HepG2 (cell line): ENCODE measurements around the gene UBTF. TPM values are rescaled to one million over a fixed set of nuclear protein-coding genes. Genes with fewer than 3 reads are reported as not detected.

ENCODE experiments used
- BCL6 ChIP-seq: IDR thresholded peaks from 2 replicates; pipeline ENCODE4 v1.6.1; 2016; ENCODE audit warnings: missing genetic modification reagents, missing compliant biosample characterization
- EHMT2 ChIP-seq: fragments of 200-600 bp; sonication (generic); IDR thresholded peaks from 2 replicates; pipeline ENCODE4 v1.7.0; 2017; ENCODE audit warnings: antibody characterized with exemption, low read depth, low read length, borderline replicate concordance
- IKZF4 ChIP-seq: sonication (generic); formaldehyde crosslinking; IDR thresholded peaks from 2 replicates; pipeline ENCODE4 v1.5.1; 2020; ENCODE audit warnings: borderline replicate concordance, mild to moderate bottlenecking, low read depth, missing genetic modification reagents; ENCODE audit errors: not compliant biosample characterization
- JARID2 ChIP-seq: sonication (generic); formaldehyde crosslinking; IDR thresholded peaks from 2 replicates; pipeline ENCODE4 v1.8.1; 2023; ENCODE audit warnings: missing genetic modification reagents, inconsistent platforms; ENCODE audit not compliant: insufficient replicate concordance
- KLF16 ChIP-seq, 2 experiments: sonication (generic) in 1 of 2; formaldehyde crosslinking in 1 of 2; IDR thresholded peaks; 2 replicates each; pipeline versions ENCODE4 v1.6.1 to v1.8.0; 2016 to 2023; ENCODE audit warnings: missing genetic modification reagents in 2 of 2, missing compliant biosample characterization in 1 of 2
- PAX8 ChIP-seq: sonication (generic); formaldehyde crosslinking; IDR thresholded peaks from 2 replicates; pipeline ENCODE4 v1.8.0; 2022; ENCODE audit warnings: mild to moderate bottlenecking, missing genetic modification reagents, borderline replicate concordance
- POLR2AphosphoS5 ChIP-seq: IDR thresholded peaks from 2 replicates; pipeline ENCODE4 v1.6.1; 2012; ENCODE audit warnings: low read depth, low read length
- SNAI1 ChIP-seq: sonication (generic); formaldehyde crosslinking; IDR thresholded peaks from 2 replicates; pipeline ENCODE4 v1.5.0; 2020; ENCODE audit warnings: mild to moderate bottlenecking, missing genetic modification reagents, borderline replicate concordance
- SPEN ChIP-seq: sonication (generic); formaldehyde crosslinking; IDR thresholded peaks from 2 replicates; pipeline ENCODE4 v1.5.1; 2020; ENCODE audit warnings: low read depth, mild to moderate bottlenecking, missing genetic modification reagents
- ZBTB3 ChIP-seq: sonication (generic); formaldehyde crosslinking; IDR thresholded peaks from 2 replicates; pipeline ENCODE4 v1.4.0; 2020; ENCODE audit warnings: low read depth, mild to moderate bottlenecking, moderate library complexity, missing genetic modification reagents, borderline replicate concordance
- ZBTB7B ChIP-seq: sonication (generic); formaldehyde crosslinking; IDR thresholded peaks from 2 replicates; pipeline ENCODE4 v1.4.0; 2020; ENCODE audit warnings: missing genetic modification reagents
- ZEB1 ChIP-seq: IDR thresholded peaks from 2 replicates; pipeline ENCODE4 v1.6.1; 2012; ENCODE audit warnings: mild to moderate bottlenecking, low read depth, inconsistent platforms; ENCODE audit not compliant: insufficient replicate concordance
- ZNF136 ChIP-seq: sonication (generic); formaldehyde crosslinking; IDR thresholded peaks from 2 replicates; pipeline ENCODE4 v1.8.1; 2022; ENCODE audit warnings: low read depth, mild to moderate bottlenecking, moderate library complexity, missing genetic modification reagents
- ZNF543 ChIP-seq: sonication (generic); formaldehyde crosslinking; IDR thresholded peaks from 2 replicates; pipeline ENCODE4 v1.4.0; 2020; ENCODE audit warnings: mild to moderate bottlenecking, missing genetic modification reagents
- ZNF678 ChIP-seq: sonication (generic); formaldehyde crosslinking; IDR thresholded peaks from 2 replicates; pipeline ENCODE4 v1.4.0; 2020; ENCODE audit warnings: mild to moderate bottlenecking, missing genetic modification reagents
- ZNF790 ChIP-seq: sonication (generic); formaldehyde crosslinking; IDR thresholded peaks from 2 replicates; pipeline ENCODE4 v1.8.0; 2022; ENCODE audit warnings: missing genetic modification reagents, mild to moderate bottlenecking, borderline replicate concordance
- ZSCAN30 ChIP-seq: sonication (generic); formaldehyde crosslinking; IDR thresholded peaks from 2 replicates; pipeline ENCODE4 v1.5.0; 2020; ENCODE audit warnings: mild to moderate bottlenecking, missing genetic modification reagents
- polyA plus RNA-seq, 8 experiments: library from polyadenylated mRNA; depleted of rRNA in 3 of 8; stranded (reverse) in 7 of 8; unstranded in 1 of 8; fragments of >200 nt; fragmentation: Illumina TruSeq in 4 of 8; extraction: Trizol in 4 of 8; gene quantifications; 2 replicates each; pipeline versions ENCODE4 v1.2.1 to v1.2.3, GENCODE V29; 2011 to 2016; ENCODE audit warnings: low read depth in 4 of 8, missing spikeins in 1 of 8, mixed read lengths in 1 of 8; ENCODE audit not compliant: insufficient read depth in 1 of 8
- total RNA-seq, 5 experiments: library from RNA; depleted of rRNA; stranded (reverse); fragments of >200 nt; fragmentation: Illumina TruSeq; extraction: Trizol; gene quantifications; 2 replicates each; pipeline ENCODE4 v1.2.3, GENCODE V29; 2016; ENCODE audit warnings: low read depth in 1 of 5
- TF ChIP-seq, protein P1 (sequence below): sonication (generic); formaldehyde crosslinking; IDR thresholded peaks from 2 replicates; pipeline ENCODE4 v1.5.0; 2020; ENCODE audit warnings: missing genetic modification reagents
- TF ChIP-seq, protein P2 (sequence below): sonication (generic); formaldehyde crosslinking; IDR thresholded peaks from 2 replicates; pipeline ENCODE4 v1.4.0; 2020; ENCODE audit warnings: missing genetic modification reagents
- TF ChIP-seq, protein P3 (sequence below): sonication (generic); formaldehyde crosslinking; IDR thresholded peaks from 2 replicates; pipeline ENCODE4 v1.4.0; 2020; ENCODE audit warnings: missing genetic modification reagents, mild to moderate bottlenecking, borderline replicate concordance
- TF ChIP-seq, protein P4 (sequence below): sonication (generic); formaldehyde crosslinking; IDR thresholded peaks from 2 replicates; pipeline ENCODE4 v1.4.0; 2020; ENCODE audit warnings: mild to moderate bottlenecking, low read depth, missing genetic modification reagents
- TF ChIP-seq, protein P5 (sequence below): sonication (generic); formaldehyde crosslinking; IDR thresholded peaks from 2 replicates; pipeline ENCODE4 v1.8.0; 2022; ENCODE audit warnings: missing genetic modification reagents, low read depth, mild to moderate bottlenecking, borderline replicate concordance

UBTF gene
- total and polyA plus RNA-seq, 2 of the 13 experiments (the other 11 are each of a cell fraction or from before 2014, with no cell fraction given) = 15.2 to 60.9 TPM

DNA sequence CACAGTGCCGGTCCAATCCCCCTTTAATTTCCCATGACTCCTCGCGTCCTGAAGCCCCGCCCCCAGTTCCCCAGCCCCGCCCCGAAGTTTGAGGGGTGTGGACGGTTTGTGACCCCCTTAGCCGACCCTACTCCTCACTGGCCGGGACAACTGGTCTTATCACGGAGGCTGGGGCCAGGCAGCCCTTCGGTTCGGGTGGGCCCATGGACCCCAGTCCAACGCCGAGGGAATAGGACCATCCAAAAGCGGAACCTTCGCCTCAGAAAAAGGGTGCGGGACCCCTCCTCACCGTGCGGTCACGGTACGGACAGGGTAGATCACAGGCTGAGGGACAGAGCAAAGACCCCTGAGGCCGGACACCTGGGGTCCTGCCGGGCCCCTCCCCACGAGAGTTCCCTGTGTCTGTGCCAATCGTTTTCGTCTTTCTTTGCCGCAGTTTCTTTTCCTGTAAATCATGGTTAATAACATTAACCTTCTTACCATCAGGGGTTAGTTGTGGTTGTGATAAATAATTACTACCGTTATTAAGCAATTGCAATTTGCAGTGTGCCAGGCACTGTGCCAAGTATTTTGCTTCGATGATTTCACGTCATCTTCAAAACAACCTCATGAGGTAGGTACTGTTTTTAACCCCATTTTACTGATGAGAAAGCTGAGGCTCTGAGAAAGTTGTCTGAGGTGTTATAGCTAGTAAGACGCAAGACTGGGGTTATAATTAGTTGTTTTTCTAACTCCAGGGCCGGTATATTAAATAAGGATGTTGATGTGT, 32.2 kb downstream of the UBTF start (continued):
- no peak for TF ChIP-seq ZNF136 (CRISPR knock-in tag)
- TF ChIP-seq, protein P1, sequence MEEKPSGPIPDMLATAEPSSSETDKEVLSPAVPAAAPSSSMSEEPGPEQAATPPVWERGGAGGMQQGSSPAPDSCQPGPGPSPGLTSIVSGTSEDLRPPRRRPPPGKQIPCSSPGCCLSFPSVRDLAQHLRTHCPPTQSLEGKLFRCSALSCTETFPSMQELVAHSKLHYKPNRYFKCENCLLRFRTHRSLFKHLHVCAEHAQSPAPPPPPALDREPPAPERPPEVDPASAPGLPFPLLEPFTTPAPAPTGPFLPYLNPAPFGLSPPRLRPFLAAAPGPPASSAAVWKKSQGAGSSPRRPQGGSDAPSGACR (CRISPR knock-in tag) = 0 out of 2 replicates have a peak, but pooled peaks have one; percentile 36
- TF ChIP-seq ZNF543 (CRISPR knock-in tag) = 0 out of 2 replicates have a peak, but pooled peaks have one; percentile 52
- TF ChIP-seq ZBTB3 (CRISPR knock-in tag) = 0 out of 2 replicates have a peak, but pooled peaks have one; percentile 40
- peak; percentile 31 for TF ChIP-seq SPEN
- TF ChIP-seq, protein P2, sequence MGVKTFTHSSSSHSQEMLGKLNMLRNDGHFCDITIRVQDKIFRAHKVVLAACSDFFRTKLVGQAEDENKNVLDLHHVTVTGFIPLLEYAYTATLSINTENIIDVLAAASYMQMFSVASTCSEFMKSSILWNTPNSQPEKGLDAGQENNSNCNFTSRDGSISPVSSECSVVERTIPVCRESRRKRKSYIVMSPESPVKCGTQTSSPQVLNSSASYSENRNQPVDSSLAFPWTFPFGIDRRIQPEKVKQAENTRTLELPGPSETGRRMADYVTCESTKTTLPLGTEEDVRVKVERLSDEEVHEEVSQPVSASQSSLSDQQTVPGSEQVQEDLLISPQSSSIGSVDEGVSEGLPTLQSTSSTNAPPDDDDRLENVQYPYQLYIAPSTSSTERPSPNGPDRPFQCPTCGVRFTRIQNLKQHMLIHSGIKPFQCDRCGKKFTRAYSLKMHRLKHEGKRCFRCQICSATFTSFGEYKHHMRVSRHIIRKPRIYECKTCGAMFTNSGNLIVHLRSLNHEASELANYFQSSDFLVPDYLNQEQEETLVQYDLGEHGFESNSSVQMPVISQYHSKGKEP (CRISPR knock-in tag) = no peak
- 0 out of 4 replicates have a peak, but pooled peaks of 1 of the 2 experiments have one; percentile 15 for TF ChIP-seq KLF16 (CRISPR knock-in tag; IDR thresholded peaks at IDR 0.05)
- TF ChIP-seq BCL6 (CRISPR knock-in tag) = peak; percentile 2; the same call in 1 of the 2 replicates
- peak; percentile 62 for TF ChIP-seq POLR2AphosphoS5
- peak; percentile 46; the same call in 1 of the 2 replicates for TF ChIP-seq SNAI1
- no peak for TF ChIP-seq ZNF790
- TF ChIP-seq JARID2 = no peak
- TF ChIP-seq IKZF4 (CRISPR knock-in tag) = peak; percentile 6
- TF ChIP-seq, protein P3, sequence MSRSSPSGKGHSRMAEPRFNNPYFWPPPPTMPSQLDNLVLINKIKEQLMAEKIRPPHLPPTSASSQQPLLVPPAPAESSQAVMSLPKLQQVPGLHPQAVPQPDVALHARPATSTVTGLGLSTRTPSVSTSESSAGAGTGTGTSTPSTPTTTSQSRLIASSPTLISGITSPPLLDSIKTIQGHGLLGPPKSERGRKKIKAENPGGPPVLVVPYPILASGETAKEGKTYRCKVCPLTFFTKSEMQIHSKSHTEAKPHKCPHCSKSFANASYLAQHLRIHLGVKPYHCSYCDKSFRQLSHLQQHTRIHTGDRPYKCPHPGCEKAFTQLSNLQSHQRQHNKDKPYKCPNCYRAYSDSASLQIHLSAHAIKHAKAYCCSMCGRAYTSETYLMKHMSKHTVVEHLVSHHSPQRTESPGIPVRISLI = 0 out of 2 replicates have a peak, but pooled peaks have one; percentile 16
- peak; percentile 73 for TF ChIP-seq ZBTB7B (CRISPR knock-in tag)
- TF ChIP-seq, protein P4, sequence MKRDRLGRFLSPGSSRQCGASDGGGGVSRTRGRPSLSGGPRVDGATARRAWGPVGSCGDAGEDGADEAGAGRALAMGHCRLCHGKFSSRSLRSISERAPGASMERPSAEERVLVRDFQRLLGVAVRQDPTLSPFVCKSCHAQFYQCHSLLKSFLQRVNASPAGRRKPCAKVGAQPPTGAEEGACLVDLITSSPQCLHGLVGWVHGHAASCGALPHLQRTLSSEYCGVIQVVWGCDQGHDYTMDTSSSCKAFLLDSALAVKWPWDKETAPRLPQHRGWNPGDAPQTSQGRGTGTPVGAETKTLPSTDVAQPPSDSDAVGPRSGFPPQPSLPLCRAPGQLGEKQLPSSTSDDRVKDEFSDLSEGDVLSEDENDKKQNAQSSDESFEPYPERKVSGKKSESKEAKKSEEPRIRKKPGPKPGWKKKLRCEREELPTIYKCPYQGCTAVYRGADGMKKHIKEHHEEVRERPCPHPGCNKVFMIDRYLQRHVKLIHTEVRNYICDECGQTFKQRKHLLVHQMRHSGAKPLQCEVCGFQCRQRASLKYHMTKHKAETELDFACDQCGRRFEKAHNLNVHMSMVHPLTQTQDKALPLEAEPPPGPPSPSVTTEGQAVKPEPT (CRISPR knock-in tag) = 0 out of 2 replicates have a peak, but pooled peaks have one; percentile 75
- peak; percentile 61; the same call in 1 of the 2 replicates for TF ChIP-seq ZNF678 (CRISPR knock-in tag)
- 0 out of 2 replicates have a peak, but pooled peaks have one; percentile 47 for TF ChIP-seq ZSCAN30 (CRISPR knock-in tag)
- TF ChIP-seq, protein P5, sequence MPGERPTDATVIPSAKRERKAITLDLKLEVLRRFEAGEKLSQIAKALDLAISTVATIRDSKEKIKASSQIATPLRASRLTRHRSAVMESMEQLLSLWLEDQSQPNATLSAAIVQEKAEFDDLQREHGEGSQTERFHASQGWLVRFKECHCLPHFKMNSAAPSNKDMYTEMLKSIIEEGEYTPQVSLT (CRISPR knock-in tag) = no peak
- TF ChIP-seq EHMT2 = no peak
- 0 out of 2 replicates have a peak, but pooled peaks have one; percentile 50 for TF ChIP-seq PAX8
- peak; percentile 37 for TF ChIP-seq ZEB1
